ENCODE data around the gene FMOD.
"Not testable (repeated sequence)": the region's sequence is repeated elsewhere in the genome, so short reads cannot be mapped to it uniquely, and the experiment has no call there.

Gene FMOD

DNA sequence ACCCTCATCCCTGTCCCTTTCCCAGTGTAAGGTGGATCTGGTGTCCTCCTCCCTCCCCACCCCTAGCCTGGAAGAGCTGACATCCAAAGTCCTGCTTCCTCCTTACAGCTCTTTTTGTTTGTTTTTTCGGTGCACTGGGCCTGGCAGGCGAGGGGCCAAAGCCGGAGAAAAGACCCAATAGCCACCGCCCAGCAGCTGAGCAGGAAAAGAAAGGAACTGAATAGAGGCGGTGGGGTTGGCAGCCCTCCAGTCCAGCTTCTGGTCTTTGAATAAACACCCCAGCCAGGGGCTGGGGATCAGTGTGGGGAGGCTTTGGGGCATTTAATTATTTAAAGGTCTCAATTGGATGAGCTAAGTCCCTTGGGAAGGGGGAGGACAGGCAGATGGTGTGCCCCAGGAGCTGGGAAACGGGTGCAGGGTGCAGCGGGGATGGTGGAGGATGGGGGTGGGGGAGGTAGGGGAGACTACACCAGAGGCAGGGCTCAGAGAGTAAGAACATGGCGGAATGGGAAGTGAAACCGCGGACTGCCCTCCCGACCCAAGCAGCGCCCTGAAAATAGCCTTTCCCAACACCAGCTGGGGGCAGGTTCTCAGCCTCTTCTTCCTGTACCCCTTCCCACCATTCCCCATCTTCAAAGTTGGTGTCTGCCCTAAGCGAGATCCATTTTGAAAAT, 25.4 kb downstream of the FMOD start:
- DNase-seq, result no peak

DNA sequence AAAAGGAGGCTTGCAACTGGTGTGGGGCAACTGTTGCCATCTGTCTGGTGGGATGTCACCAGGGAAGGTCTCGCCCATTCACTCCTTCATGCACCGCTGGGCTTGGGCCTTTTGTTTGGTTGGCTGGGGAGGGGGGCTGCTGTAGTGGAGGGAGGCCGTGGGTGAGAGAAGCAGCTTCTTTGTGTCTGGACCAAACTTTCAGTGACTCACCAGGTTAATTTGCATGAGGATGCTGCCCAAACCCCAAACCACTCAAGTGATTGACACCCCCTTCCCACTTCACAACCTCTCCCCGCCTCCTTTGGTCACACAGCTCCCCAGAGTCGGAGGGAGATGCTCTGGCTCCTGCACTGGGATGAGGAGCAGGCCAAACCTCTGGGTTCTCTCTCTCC, 25.9 kb downstream of the FMOD start:
- peak; percentile 32 for DNase-seq

DNA sequence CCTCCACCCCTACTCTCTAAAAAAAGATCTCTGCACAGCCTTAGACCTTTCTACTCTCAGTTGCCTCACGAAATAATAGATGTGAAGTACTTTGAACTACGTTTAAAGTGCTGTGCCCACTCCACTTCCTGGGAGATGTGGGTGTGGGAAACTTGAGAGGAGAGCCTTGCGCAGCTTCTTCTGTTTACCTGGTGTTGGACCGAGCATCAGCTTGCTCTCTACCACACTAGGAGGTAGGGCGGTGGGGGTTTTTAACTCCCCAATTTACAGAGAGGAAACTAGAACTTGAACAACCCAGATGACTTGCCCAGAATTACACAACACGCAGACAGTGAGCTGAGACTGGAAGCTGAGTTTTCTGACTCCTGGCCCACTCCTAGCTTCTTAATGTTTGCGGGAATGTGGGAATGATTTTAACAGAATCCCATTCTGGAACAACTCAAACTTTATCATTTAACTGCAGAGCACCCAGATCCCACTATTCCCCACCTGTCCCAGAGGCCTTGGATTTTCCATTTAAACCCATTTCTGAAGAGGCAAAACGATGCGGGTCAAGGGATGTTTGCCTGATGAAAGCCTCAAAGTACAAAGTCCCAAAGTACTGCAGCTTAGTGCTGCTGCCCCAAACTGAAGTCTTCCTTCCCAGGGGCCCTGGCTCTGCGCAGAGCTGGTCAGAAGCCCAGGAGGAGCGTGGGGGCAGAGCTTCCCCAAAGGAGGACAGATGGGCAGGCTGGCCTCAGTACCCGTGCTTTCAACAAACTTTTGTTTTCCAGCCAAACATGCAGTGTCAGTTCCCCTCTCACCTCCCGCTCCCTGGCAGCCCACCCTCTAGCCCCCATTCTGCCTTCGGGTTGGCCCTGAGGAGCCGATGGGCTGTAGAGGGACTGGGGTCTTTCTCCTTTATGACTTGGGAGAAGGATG, 26.6 kb downstream of the FMOD start:
- peak; percentile 35 for DNase-seq

DNA sequence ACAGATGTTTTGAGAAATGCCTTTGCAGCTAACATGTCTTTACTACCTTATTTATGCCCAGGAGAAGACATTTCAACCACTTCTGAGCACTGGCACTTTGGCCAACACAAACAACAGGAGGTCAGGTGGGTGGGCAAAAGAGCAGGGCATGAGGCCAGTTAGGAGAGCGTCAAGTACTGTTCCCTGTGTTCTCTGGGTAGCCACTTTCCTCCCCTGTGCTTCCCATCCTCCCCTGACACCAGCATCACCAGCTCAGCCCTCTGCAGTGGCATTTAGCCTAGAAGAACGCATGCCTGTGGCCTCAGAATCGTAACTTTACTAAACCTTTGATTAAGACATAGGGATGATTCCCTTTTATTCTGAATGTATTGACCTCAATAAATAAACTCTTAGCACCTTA, 27.3 kb downstream of the FMOD start:
- no peak for DNase-seq

DNA sequence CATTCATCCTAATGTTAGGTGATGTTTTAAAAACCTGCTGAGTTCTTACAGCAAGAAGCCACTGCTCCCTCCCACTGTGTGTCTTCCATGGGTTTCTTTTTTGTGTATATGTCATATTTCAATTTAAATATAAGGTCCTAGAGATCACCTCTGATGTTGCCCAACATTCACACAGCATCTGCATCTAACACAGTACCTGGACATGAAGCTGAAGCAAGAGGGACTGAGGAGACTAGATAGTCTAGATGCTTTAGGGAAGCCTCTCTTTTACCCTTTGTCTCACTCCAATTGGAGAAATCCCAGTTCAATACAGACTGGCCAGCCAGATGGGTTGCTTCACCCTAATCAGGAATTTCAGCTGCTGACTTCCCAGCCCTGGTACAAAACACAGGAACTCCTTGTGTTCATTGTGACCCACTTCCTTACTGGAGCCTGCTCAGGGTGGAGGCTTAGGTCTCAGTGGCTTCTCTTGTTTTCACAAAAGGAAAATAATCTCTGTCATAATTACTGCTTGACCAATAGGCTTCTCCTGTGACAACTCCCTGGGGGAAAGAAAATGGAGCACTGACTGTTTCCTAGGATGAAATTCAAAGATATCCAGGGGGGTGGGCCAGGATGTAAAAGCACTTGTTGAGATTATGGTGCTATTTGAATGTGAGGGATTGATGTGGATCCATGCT, 28.3 kb downstream of the FMOD start:
- no peak for DNase-seq

DNA sequence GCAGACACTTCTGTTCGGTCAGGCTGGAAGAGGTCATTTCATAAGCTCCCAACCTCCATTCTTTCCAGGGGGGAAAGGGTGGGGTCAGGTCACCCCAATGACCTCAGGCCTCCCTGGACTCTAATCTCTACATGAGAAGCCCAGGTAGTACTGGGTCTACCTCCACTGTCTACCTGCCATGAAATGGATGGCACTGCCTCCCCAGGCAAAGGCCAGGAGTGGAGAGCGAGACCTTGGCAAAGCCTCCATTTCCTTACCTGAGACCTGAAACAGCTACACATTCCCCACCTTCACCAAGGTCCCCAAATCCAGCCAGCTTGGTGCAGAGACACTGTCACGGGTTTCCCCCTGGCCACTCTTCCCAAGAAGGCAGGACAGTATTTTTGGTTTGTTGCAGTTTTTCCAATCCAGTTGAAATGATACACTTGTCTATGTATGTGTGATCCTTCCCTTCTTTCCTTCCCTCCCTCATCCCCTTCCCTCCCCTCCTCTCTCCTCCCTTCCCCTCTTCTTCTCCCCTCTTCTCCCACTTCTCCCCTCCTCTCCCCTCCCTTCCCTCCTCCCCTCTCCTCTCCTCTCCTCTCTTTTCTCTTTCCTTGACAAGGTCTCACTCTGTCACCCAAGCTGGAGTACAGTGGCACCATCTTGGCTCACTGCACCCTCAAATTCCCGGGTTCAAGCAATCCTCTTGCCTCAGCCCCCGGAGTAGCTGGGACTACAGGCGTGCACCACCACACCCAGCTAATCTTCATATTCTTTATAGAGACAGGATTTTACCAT, 29.5 kb downstream of the FMOD start:
- DNase-seq, result no peak

DNA sequence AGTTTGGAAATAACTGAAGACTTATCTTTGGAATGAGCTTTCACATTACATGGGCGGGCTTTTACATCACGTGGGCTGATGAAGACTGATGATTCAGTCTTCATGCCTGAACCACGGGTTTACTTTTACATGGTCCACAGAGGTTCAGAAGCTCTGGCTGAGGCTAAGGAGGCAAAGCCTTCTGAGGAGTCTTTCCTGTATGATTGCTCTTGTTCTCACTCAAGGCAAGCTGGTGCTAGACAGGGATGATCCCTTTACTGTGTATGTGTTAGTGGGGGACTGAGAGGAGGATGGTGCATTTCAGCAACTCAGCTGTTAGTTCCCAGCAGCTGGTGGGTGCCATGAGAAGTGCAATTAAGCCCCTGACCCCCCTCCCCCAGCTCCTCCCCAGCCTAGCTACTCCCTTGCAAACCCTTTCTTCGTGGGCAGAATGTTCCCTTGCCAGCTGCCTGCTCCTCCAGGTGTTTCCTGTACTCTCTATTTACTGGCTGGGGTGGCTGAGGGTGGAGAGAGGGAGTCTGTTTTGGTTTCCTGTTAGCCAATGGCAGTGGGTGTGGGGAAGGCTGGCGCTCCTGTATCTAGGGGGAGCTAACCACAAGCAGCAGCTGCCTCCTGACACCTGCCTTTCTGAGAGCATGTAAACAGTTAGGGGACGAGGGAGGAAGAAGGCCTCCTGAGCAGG, 30.2 kb downstream of the FMOD start:
- DNase-seq, result peak; percentile 39

DNA sequence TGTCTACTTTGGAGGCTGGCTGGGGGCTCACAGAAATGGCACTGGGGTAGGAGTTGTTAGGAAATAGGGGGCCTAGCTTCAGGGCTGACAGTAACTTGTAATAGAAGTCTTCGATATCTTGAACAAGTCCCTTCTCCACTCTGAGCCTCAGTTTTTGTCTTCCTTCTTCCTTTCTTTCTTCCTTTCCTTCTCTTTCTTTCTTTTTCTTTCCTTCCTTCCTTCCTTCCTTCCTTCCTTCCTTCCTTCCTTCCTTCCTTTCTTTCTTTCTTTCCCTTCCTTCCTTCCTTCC, 32.7 kb downstream of the FMOD start:
- DNase-seq, result no peak

DNA sequence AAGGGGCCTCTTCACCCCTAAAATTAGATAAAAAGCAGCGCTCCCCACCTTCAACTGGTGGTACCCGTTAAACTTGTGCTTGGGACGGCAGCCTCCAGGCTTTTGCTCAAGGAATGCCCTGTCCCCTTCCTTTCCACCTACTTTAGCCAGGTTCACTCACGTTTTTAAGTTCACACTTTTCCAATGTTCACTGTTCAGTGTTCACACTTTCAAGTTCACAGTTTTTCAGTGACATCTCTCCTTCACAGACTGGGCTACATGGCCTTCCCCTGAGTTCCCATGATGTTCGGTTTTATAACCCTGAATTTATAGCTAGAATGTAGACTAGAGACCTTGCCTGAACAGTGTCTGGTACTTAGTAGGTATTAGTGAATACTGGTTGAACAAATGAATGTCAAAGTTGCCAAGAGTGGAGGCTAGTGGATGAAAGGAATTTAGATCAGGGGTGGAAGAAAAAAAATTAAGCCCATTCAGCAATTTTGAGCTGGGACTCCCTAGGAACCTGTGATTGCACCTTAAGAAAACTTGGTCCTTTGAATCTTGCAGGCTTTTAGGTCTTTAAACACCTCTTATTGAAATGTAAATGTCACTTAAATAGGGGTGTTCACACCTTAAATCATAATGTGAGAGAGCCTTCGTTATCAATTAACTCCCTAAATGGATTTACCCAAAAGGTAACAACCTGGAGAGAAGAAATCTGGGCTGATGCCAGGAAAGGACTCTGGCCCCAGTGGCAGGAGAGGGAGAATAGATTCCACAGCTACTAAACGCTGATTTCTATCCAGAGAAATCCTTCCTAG, 33.3 kb downstream of the FMOD start:
- no peak for DNase-seq

DNA sequence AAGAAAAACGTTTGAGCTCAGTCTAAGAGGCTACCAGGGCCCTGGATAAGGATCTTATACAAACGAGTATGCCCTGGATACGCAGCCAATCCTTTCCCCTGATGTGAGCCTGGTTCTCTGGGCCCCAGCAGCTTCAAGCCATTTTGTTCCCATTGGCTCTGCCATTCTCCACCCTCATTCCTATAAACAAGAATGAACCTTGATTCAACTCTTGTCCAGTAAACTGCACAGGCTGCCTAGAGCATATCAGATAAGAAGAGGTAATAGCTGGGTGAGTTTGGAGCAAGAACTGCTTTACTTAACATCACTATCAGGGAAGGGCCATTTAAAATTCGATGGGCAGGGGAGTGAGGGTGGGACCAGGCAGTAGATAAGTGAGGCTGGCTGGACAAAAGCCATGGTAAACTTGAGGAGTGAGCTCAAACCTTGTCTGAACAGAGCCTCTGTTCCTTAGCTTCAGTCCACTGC, 34.3 kb downstream of the FMOD start:
- DNase-seq, result no peak

DNA sequence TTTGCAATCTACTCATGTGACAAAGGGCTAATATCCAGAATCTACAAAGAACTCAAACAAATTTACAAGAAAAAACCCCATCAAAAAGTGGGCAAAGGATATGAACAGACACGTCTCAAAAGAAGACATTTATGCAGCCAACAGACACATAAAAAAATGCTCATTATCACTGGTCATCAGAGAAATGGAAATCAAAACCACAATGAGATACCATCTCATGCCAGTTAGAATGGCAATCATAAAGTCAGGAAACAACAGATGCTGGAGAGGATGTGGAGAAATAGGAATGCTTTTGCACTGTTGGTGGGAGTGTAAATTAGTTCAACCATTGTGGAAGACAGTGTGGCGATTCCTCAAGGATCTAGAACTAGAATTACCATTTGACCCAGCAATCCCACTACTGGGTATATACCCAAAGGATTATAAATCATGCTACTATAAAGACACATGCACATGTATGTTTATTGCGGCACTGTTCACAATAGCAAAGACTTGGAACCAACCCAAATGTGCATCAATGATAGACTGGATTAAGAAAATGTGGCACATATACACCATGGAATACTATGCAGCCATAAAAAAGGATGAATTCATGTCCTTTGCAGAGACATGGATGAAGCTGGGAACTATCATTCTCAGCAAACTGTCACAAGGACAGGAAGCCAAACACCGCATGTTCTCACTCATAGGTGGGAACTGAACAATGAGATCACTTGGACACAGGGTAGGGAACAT, 36.7 kb downstream of the FMOD start:
- DNase-seq, result not testable (repeated sequence)

DNA sequence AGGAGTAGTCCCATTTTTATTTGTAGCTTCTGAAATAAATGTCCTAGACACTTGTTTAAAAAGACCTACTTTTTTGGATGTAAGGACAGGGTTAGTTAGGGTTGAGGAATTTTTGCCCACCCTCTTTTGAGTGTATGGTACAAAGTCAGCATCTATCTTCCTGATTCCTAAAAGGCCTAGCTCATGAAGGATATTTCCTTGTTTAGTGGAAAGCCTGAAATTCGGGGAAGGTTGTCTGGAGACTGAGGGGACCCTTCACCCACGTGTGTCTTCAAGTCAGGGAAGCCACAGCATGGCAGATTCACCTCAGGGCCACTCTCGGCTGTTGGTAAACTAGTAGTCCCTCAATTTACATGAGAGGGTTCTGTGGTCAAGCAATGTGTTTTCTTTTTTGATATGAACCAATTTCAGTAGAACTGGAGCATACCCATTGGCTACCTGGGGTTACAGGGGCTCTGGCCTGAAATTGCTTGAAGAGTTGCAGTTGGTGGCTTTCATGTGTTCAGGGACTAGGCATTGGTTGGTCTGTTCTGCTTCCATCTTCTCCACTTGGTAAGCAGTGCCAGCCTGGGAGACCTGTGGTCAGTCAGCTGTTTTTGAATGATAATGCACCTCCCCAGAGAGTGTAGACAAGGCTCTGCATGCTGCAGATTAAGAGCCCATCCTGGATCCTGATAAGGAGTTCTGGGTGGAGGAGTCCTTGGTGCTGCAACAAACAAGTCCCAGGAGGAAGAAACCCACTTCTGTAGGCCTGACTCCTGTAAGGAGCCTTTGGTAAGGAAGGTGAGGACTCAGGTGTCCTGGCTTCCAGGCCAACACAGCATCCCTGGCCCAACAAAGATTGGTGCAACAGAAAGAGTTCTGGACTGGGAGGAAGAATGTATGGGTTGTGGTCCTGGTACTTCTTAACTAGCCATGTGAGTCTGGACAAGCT, 39.3 kb downstream of the FMOD start:
- DNase-seq, result no peak

DNA sequence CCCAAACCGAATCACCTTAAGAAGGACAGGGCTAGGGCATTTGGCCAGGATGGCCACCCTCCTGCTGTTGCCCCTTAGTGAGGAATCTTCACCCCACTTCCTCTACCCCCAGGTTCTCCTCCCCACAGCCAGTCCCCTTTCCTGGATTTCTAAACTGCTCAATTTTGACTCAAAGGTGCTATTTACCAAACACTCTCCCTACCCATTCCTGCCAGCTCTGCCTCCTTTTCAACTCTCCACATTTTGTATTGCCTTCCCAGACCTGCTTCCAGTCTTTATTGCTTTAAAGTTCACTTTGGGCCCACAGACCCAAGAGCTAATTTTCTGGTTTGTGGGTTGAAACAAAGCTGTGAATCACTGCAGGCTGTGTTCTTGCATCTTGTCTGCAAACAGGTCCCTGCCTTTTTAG, 42.0 kb downstream of the FMOD start:
- DNase-seq, result no peak

DNA sequence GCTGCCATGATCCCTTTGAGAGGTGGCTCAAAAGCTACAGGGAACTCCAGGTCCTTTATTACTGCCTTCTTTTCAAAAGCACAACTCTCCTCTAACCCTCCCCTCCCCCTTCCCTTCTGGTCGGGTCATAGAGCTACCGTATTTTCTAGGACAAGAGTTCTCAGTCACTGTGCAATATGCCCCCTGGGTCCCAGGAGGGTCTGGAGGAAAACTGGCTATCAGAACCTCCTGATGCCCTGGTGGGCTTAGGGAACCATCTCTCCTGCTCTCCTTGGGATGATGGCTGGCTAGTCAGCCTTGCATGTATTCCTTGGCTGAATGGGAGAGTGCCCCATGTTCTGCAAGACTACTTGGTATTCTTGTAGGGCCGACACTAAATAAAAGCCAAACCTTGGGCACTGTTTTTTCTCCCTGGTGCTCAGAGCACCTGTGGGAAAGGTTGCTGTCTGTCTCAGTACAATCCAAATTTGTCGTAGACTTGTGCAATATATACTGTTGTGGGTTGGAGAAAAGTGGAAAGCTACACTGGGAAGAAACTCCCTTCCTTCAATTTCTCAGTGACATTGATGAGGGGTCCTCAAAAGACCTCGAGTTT, 42.5 kb downstream of the FMOD start:
- DNase-seq, result no peak

DNA sequence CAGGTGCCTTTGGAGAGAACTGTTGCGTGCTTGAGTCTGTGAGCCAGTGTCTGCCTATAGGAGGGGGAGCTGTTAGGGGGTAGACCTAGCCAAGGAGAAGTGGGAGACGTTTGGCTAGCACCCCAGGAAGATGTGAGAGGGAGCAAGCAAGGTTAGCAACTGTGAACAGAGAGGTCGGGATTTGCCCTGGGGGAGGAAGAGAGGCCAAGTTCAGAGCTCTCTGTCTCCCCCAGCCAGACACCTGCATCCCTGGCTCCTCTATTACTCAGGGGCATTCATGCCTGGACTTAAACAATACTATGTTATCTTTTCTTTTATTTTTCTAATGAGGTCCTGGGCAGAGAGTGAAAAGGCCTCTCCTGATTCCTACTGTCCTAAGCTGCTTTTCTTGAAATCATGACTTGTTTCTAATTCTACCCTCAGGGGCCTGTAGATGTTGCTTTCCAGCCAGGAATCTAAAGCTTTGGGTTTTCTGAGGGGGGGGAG, 43.2 kb downstream of the FMOD start:
- no peak for DNase-seq

DNA sequence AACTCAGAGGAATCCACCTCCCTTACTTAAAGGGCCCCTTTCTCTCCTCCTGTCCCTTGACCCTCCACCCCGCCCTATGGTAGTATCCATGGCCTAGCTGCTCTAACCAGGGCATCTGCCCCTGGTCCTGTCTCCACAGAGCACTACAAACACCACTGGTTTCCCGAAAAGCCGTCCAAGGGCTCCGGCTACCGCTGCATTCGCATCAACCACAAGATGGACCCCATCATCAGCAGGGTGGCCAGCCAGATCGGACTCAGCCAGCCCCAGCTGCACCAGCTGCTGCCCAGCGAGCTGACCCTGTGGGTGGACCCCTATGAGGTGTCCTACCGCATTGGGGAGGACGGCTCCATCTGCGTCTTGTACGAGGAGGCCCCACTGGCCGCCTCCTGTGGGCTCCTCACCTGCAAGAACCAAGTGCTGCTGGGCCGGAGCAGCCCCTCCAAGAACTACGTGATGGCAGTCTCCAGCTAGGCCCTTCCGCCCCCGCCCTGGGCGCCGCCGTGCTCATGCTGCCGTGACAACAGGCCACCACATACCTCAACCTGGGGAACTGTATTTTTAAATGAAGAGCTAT, 43.9 kb downstream of the FMOD start:
- DNase-seq, result peak; percentile 64

DNA sequence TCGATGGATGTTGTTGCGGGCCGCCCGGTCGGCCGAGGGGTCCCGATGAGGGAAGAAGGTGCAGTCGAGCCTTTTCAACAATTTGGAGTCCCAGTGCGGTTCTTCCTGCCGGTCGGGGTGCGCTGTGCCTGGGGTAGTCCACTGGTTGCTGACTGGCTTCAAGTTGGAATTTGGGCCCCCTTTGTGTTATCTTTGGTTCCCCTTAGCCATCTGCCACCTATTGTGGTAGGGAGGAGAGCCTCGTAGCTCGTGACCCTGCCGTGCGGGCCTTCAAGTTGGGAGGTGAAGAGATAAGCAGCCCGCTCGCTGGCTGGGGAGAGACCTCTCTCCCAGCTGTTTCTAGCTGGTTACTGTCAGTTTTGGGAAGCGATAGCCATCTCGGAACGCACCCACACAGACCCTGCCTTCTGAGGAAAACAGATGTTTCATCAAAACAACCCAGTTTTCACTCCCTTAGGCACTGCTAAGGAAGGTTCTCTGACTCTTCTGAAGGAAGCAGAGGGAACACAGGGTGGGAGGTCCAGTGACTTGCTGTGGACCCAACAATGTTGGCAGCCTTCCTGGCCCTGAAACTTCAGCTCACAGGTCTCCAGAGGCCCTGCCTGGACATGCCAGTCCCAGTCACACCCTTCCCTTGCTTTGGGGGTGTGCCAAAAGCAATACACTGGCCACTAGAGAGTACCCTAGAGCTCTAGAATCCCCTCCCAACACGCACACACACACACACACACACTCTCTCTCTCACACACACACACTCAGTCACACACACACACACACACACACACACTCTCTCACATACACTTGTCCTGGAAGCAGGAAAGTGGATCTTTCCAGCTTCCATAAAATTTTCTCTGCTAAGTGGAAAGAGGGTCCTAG, 44.6 kb downstream of the FMOD start:
- peak; percentile 40 for DNase-seq

DNA sequence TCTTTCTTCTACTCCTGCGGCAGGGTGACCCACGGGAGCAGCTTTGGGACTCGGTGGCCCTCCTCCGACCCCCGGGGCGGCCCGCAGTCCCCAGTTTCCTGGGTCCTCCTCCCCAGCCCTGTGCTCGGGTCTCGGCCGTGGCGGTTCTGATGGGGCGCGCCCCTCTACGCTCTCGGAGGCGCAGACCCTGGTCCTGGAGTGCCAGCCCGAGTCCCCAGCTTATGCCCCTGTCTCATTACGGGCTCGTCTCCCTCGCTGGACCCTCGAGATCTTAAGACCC, 45.2 kb downstream of the FMOD start:
- no peak for DNase-seq

All from stimulated activated CD4-positive, alpha-beta T cell treated with anti-CD3 and anti-CD28 coated beads, Interleukin-4, amount 100 ng/mL, for 1 hour (primary cell).